Measurements from ENCODE around the gene SLC16A4. TPM values are rescaled to one million over a fixed set of nuclear protein-coding genes. Genes with fewer than 3 reads are reported as not detected.
"Not testable (repeated sequence)": the region's sequence is repeated elsewhere in the genome, so short reads cannot be mapped to it uniquely, and the experiment has no call there.

SLC16A4 gene
- total RNA-seq: 12.5 TPM

- Histone ChIP-seq H3K9me3 (ENCODE audit: control insufficient read depth in 3 of 3, low read length in 3 of 3) (no peaks in the 10 kb centered on the region), H3K27me3 (ENCODE audit: control insufficient read depth in 3 of 3, insufficient read depth in 3 of 3, low read length in 3 of 3) (no peaks in the 10 kb centered on the region), H3K36me3 (ENCODE audit: control insufficient read depth in 3 of 3, insufficient read depth in 3 of 3, low read length in 3 of 3) (peaks cover 0 to 4% (median 0%) of the 10 kb centered on the region in 3 donors), H3K4me1 (ENCODE audit: control insufficient read depth in 3 of 3, insufficient read depth in 3 of 3, low read length in 3 of 3) (peaks cover 0 to 15% (median 0%) of the 10 kb centered on the region in 3 donors), H3K9ac (ENCODE audit: low read depth in 1 of 3, low read length in 3 of 3) (peak within 1 kb of the TSS; percentile 18 to 54 (median 47)), H3K4me3 (ENCODE audit: low read length in 3 of 3) (peak within 1 kb of the TSS; percentile 3 to 64 (median 47)), H3K27ac (ENCODE audit: low read depth, low read length) (peak within 1 kb of the TSS; percentile 53)
These were observed at the start of gene SLC16A4 for GRCh38 chr1:110390692-110391245. Gene SLC16A4 (minus strand): TSS chr1:110391026. CDS start chr1:110389323, 1,703 bp downstream.

- H3K4me1 ChIP-seq (ENCODE audit: control insufficient read depth in 3 of 3, insufficient read depth in 3 of 3, low read length in 3 of 3): not testable (repeated sequence)
These were observed 49.0 kb upstream of the SLC16A4 start for GRCh38 chr1:110439873-110440272.

GRCh38 chr1:110438893-110439292, 48.1 kb upstream of the SLC16A4 start:
- Histone ChIP-seq H3K9me3 (ENCODE audit: control insufficient read depth in 3 of 3, low read length in 3 of 3) (no peaks in the 10 kb centered on the region), H3K27me3 (ENCODE audit: control insufficient read depth in 3 of 3, insufficient read depth in 3 of 3, low read length in 3 of 3) (peaks cover 0 to 4% (median 0%) of the 10 kb centered on the region in 3 donors), H3K27ac (ENCODE audit: low read depth, low read length) (no peak overlapping the region), H3K4me3 (ENCODE audit: low read length in 3 of 3) (no peak overlapping the region), H3K4me1 (ENCODE audit: control insufficient read depth in 3 of 3, insufficient read depth in 3 of 3, low read length in 3 of 3) (no peaks in the 10 kb centered on the region), H3K9ac (ENCODE audit: low read depth in 1 of 3, low read length in 3 of 3) (no peak overlapping the region), H3K36me3 (ENCODE audit: control insufficient read depth in 3 of 3, insufficient read depth in 3 of 3, low read length in 3 of 3) (no peaks in the 10 kb centered on the region)

More at GRCh38 chr1:110439873-110440272, 49.0 kb upstream of the SLC16A4 start:
- not testable (repeated sequence) for H3K4me3 ChIP-seq (ENCODE audit: low read length in 3 of 3); H3K36me3 ChIP-seq (ENCODE audit: control insufficient read depth in 3 of 3, insufficient read depth in 3 of 3, low read length in 3 of 3); H3K27ac ChIP-seq (ENCODE audit: low read depth, low read length); H3K27me3 ChIP-seq (ENCODE audit: control insufficient read depth in 3 of 3, insufficient read depth in 3 of 3, low read length in 3 of 3); H3K9ac ChIP-seq (ENCODE audit: low read depth in 1 of 3, low read length in 3 of 3); H3K9me3 ChIP-seq (ENCODE audit: control insufficient read depth in 3 of 3, low read length in 3 of 3)

DNA sequence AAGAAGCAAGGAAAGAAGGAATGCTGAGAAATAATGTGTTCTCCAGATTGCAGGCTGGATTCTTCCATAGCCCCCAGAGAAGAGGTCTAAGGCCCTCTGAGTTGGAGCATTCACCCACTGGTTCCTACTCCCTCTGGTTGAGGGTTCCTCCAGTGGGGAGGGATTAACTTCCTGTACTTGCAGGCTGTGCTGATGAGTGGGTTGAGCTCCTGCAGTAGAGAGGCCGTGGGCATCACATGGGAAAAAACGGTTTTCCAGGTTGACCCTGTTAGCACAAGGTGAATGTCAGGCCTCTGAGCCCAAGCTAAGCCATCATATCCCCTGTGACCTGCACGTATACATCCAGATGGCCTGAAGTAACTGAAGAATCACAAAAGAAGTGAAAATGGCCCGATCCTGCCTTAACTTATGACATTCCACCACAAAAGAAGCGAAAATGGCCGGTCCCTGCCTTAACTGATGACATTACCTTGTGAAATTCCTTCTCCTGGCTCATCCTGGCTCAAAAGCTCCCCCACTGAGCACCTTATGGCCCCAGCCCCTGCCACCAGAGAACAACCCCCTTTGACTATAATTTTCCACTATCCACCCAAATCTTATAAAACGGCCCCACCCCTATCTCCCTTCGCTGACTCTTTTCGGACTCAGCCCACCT, 46.9 kb upstream of the SLC16A4 start:
- H3K4me1 ChIP-seq (ENCODE audit: control insufficient read depth in 3 of 3, insufficient read depth in 3 of 3, low read length in 3 of 3); H3K27ac ChIP-seq (ENCODE audit: low read depth, low read length); H3K9me3 ChIP-seq (ENCODE audit: control insufficient read depth in 3 of 3, low read length in 3 of 3); H3K27me3 ChIP-seq (ENCODE audit: control insufficient read depth in 3 of 3, insufficient read depth in 3 of 3, low read length in 3 of 3); H3K36me3 ChIP-seq (ENCODE audit: control insufficient read depth in 3 of 3, insufficient read depth in 3 of 3, low read length in 3 of 3); H3K9ac ChIP-seq (ENCODE audit: low read depth in 1 of 3, low read length in 3 of 3); H3K4me3 ChIP-seq (ENCODE audit: low read length in 3 of 3): not testable (repeated sequence)

GRCh38 chr1:110436635-110437034, 45.8 kb upstream of the SLC16A4 start:
- H3K36me3 ChIP-seq (ENCODE audit: control insufficient read depth in 3 of 3, insufficient read depth in 3 of 3, low read length in 3 of 3): no peaks in the 10 kb centered on the region
- H3K4me3 ChIP-seq (ENCODE audit: low read length in 3 of 3): no peak overlapping the region
- H3K27ac ChIP-seq (ENCODE audit: low read depth, low read length): no peak overlapping the region

DNA sequence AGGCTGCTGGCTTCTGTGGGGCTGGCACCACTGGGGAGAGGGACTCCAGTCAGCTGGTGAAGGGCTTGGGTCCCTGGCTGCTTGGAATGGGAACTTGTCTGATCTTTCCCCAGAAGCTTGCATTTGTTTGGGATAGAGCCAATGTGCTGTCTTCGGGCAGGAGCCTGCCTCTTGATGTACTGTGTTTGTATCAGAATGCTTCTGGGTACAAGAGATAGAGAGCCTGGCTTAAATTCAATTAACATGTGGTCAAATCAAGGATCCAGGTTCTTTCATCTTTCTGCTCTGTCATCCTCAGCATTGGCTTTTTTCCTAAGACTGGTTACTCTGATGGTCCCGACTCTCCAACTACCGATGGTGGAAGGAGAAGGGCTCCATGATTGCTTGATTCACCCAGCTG, 44.1 kb upstream of the SLC16A4 start:
- no peaks in the 10 kb centered on the region for H3K9me3 ChIP-seq (ENCODE audit: control insufficient read depth in 3 of 3, low read length in 3 of 3)
- H3K27me3 ChIP-seq (ENCODE audit: control insufficient read depth in 3 of 3, insufficient read depth in 3 of 3, low read length in 3 of 3): peaks cover 0 to 3% (median 0%) of the 10 kb centered on the region in 3 donors
- H3K9ac ChIP-seq (ENCODE audit: low read depth in 1 of 3, low read length in 3 of 3): no peak overlapping the region
- no peaks in the 10 kb centered on the region for H3K4me1 ChIP-seq (ENCODE audit: control insufficient read depth in 3 of 3, insufficient read depth in 3 of 3, low read length in 3 of 3)
- H3K4me3 ChIP-seq (ENCODE audit: low read length in 3 of 3): no peak overlapping the region
- no peaks in the 10 kb centered on the region for H3K36me3 ChIP-seq (ENCODE audit: control insufficient read depth in 3 of 3, insufficient read depth in 3 of 3, low read length in 3 of 3)
- no peak overlapping the region for H3K27ac ChIP-seq (ENCODE audit: low read depth, low read length)

More at GRCh38 chr1:110436635-110437034, 45.8 kb upstream of the SLC16A4 start:
- no peaks in the 10 kb centered on the region for H3K4me1 ChIP-seq (ENCODE audit: control insufficient read depth in 3 of 3, insufficient read depth in 3 of 3, low read length in 3 of 3)
- H3K9me3 ChIP-seq (ENCODE audit: control insufficient read depth in 3 of 3, low read length in 3 of 3): no peaks in the 10 kb centered on the region
- peaks cover 0 to 4% (median 0%) of the 10 kb centered on the region in 3 donors for H3K27me3 ChIP-seq (ENCODE audit: control insufficient read depth in 3 of 3, insufficient read depth in 3 of 3, low read length in 3 of 3)
- no peak overlapping the region for H3K9ac ChIP-seq (ENCODE audit: low read depth in 1 of 3, low read length in 3 of 3)

DNA sequence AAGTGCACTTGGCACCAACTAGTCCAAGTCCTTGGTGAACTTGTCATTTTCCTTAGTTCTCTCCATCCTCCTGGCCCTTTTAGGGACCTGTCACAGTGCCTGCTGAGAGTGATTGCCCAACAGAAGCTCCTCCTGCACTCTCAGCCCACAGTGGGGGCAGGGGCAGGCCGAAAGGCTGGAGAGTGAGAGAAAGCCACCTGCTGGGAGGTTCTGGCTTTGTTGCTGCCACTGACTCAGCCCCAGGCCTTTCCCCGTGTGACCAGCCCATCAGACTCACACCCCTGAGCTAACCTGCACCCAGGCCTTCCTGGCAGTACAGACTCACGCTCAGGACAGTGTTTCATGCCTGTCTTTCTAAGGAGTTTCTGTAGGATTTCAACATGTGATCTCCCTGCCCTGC, 43.0 kb upstream of the SLC16A4 start:
- no peak overlapping the region for H3K9ac ChIP-seq (ENCODE audit: low read depth in 1 of 3, low read length in 3 of 3)
- no peaks in the 10 kb centered on the region for H3K9me3 ChIP-seq (ENCODE audit: control insufficient read depth in 3 of 3, low read length in 3 of 3)
- no peaks in the 10 kb centered on the region for H3K36me3 ChIP-seq (ENCODE audit: control insufficient read depth in 3 of 3, insufficient read depth in 3 of 3, low read length in 3 of 3)
- H3K4me3 ChIP-seq (ENCODE audit: low read length in 3 of 3): no peak overlapping the region
- H3K27ac ChIP-seq (ENCODE audit: low read depth, low read length): no peak overlapping the region
- H3K4me1 ChIP-seq (ENCODE audit: control insufficient read depth in 3 of 3, insufficient read depth in 3 of 3, low read length in 3 of 3): no peaks in the 10 kb centered on the region
- H3K27me3 ChIP-seq (ENCODE audit: control insufficient read depth in 3 of 3, insufficient read depth in 3 of 3, low read length in 3 of 3): peaks cover 0 to 3% (median 0%) of the 10 kb centered on the region in 3 donors

- Histone ChIP-seq H3K4me1 (ENCODE audit: control insufficient read depth in 3 of 3, insufficient read depth in 3 of 3, low read length in 3 of 3) (no peaks in the 10 kb centered on the region), H3K27me3 (ENCODE audit: control insufficient read depth in 3 of 3, insufficient read depth in 3 of 3, low read length in 3 of 3) (peaks cover 0 to 3% (median 0%) of the 10 kb centered on the region in 3 donors), H3K4me3 (ENCODE audit: low read length in 3 of 3) (no peak overlapping the region), H3K9me3 (ENCODE audit: control insufficient read depth in 3 of 3, low read length in 3 of 3) (no peaks in the 10 kb centered on the region), H3K36me3 (ENCODE audit: control insufficient read depth in 3 of 3, insufficient read depth in 3 of 3, low read length in 3 of 3) (no peaks in the 10 kb centered on the region), H3K9ac (ENCODE audit: low read depth in 1 of 3, low read length in 3 of 3) (no peak overlapping the region), H3K27ac (ENCODE audit: low read depth, low read length) (no peak overlapping the region)
These were observed 42.4 kb upstream of the SLC16A4 start for GRCh38 chr1:110433213-110433612.

DNA sequence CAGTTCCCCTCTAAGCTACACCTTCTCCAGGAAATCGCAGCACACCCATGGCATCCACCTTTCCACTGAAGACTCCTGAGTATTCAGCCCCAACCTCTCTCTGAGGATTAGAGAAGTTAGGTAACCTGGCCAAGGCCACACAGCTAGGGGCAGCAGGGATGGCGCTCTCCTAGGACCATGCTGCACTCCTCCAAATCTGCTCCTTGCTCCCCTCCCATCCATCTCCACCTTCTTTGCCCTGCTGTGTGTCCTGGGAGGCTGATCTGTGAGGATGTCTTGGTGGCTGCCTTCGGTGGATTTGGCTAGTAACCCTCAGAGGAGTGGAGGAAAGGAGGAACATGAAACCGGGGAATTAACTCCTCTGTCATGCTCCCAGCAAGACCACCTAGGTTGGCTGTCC, 40.1 kb upstream of the SLC16A4 start:
- Histone ChIP-seq H3K27ac (ENCODE audit: low read depth, low read length) (no peak overlapping the region), H3K4me3 (ENCODE audit: low read length in 3 of 3) (no peak overlapping the region), H3K9ac (ENCODE audit: low read depth in 1 of 3, low read length in 3 of 3) (no peak overlapping the region), H3K27me3 (ENCODE audit: control insufficient read depth in 3 of 3, insufficient read depth in 3 of 3, low read length in 3 of 3) (peaks cover 0 to 3% (median 0%) of the 10 kb centered on the region in 3 donors), H3K9me3 (ENCODE audit: control insufficient read depth in 3 of 3, low read length in 3 of 3) (no peaks in the 10 kb centered on the region), H3K4me1 (ENCODE audit: control insufficient read depth in 3 of 3, insufficient read depth in 3 of 3, low read length in 3 of 3) (no peaks in the 10 kb centered on the region), H3K36me3 (ENCODE audit: control insufficient read depth in 3 of 3, insufficient read depth in 3 of 3, low read length in 3 of 3) (no peaks in the 10 kb centered on the region)

DNA sequence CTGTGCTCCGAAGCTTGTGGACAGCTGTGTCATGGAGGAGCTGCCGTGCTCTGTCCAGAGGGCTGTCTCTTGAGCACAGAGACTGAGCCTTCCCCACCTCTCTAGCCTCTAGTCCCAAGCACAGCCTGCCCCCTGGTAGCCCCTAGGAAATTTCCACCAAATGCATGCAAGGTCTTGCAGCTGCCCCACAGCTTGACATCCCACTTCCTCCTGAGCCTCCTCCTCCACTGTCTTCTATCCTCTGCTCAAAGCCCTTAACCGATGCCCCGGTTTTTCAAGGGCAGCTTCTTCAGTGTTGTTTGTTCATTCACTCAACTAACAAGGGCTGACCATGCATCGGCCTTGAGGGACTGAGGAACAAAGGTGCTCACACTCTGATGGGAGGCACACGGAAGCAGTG, 39.5 kb upstream of the SLC16A4 start:
- H3K4me3 ChIP-seq (ENCODE audit: low read length in 3 of 3): no peak overlapping the region

More for the DNA sequence above, 39.5 kb upstream of the SLC16A4 start:
- Histone ChIP-seq H3K4me1 (ENCODE audit: control insufficient read depth in 3 of 3, insufficient read depth in 3 of 3, low read length in 3 of 3) (peaks cover 0 to 5% (median 0%) of the 10 kb centered on the region in 3 donors), H3K27ac (ENCODE audit: low read depth, low read length) (no peak overlapping the region), H3K9me3 (ENCODE audit: control insufficient read depth in 3 of 3, low read length in 3 of 3) (no peaks in the 10 kb centered on the region), H3K36me3 (ENCODE audit: control insufficient read depth in 3 of 3, insufficient read depth in 3 of 3, low read length in 3 of 3) (no peaks in the 10 kb centered on the region), H3K9ac (ENCODE audit: low read depth in 1 of 3, low read length in 3 of 3) (no peak overlapping the region), H3K27me3 (ENCODE audit: control insufficient read depth in 3 of 3, insufficient read depth in 3 of 3, low read length in 3 of 3) (peaks cover 0 to 3% (median 0%) of the 10 kb centered on the region in 3 donors)

Measured in skeletal muscle tissue (tissue), 4 donors.